Activated naive CD8-positive, alpha-beta T cell treated with anti-CD3 and anti-CD28 coated beads, Interleukin-2, amount 10 ng/mL, durations not matched to agents 7 days and 5 days (primary cell): ENCODE measurements around the gene PTPRD. TPM values are rescaled to one million over a fixed set of nuclear protein-coding genes. Genes with fewer than 3 reads are reported as not detected.

Experiments used
- ATAC-seq: fragments of 150-1000 bp; cut with Tn5 transposase; one replicate; pipeline ENCODE4 v1.10.0; 2021; ENCODE audit warnings: low read depth, moderate library complexity
- POLR2A ChIA-PET: fragments of 350-600 bp; sonication (Branson Sonifier 250); formaldehyde crosslinking; loops from one replicate; lab custom pipeline; 2021; ENCODE audit warnings: antibody characterized with exemption; lab: Charles Lee
- DNase-seq: peaks from one replicate; pipeline ENCODE4 v3.0.0; 2021
- H3K27ac Mint-ChIP-seq: one replicate; pipeline ENCODE4 v1.8.0; 2022; ENCODE audit warnings: mild to moderate bottlenecking, mixed read lengths
- H3K27me3 Mint-ChIP-seq: one replicate; pipeline ENCODE4 v1.8.0; 2022; ENCODE audit warnings: mild to moderate bottlenecking, moderate library complexity, mixed read lengths
- H3K36me3 Mint-ChIP-seq: one replicate; pipeline ENCODE4 v1.8.0; 2021; ENCODE audit warnings: mild to moderate bottlenecking, mixed read lengths
- H3K4me1 Mint-ChIP-seq: one replicate; pipeline ENCODE4 v1.8.0; 2021; ENCODE audit warnings: mixed read lengths
- H3K4me3 Mint-ChIP-seq: one replicate; pipeline ENCODE4 v1.8.0; 2022; ENCODE audit warnings: mild to moderate bottlenecking, moderate library complexity, mixed read lengths
- H3K9me3 Mint-ChIP-seq: one replicate; pipeline ENCODE4 v1.8.0; 2021; ENCODE audit warnings: mixed read lengths
- total RNA-seq, 2 experiments: library from RNA; stranded (reverse); gene quantifications; one replicate each; pipeline ENCODE4 v1.2.3, GENCODE V29; 2021

The PTPRD gene
- total RNA-seq, 2 experiments from 2014 or later: not detected

GRCh38 chr9:8666060-8666459 is 1946.7 kb downstream of the PTPRD start:
- Mint-ChIP-seq H3K4me1 (no peaks in the 10 kb centered on the region), H3K9me3 (no peaks in the 10 kb centered on the region), H3K4me3 (no peak overlapping the region), H3K27ac (no peak overlapping the region), H3K27me3 (peaks cover 3% of the 10 kb centered on the region), H3K36me3 (no peaks in the 10 kb centered on the region)
- DNase-seq (no peak), ATAC-seq (no peak)
- POLR2A ChIA-PET: no interaction called here

- Mint-ChIP-seq H3K4me3 (no peak overlapping the region), H3K27me3 (peaks cover 3% of the 10 kb centered on the region), H3K4me1 (no peaks in the 10 kb centered on the region), H3K27ac (no peak overlapping the region), H3K36me3 (no peaks in the 10 kb centered on the region), H3K9me3 (no peaks in the 10 kb centered on the region)
- no peak for ATAC-seq
- POLR2A ChIA-PET: no interaction called here
- DNase-seq: no peak
Observed at GRCh38 chr9:8660383-8660782, 1952.4 kb downstream of the PTPRD start.

DNA sequence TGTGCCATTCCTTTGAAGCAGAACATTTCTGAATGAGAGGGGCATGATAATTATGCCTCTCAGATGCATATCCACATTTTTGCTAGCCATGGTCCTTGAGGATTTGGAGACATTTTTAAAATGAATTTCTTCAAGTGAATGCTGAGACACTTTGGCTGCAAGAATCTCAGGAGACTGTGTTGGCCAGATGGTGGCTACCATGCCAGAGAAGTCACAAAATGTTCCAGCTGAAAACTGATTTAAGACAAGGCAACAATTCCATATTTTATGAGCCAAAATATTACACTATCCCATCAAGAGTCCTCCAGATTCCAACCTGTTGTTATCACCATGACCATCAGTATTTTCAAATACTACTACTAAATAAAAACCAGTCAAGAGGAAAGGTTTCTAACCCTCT is 1953.7 kb downstream of the PTPRD start:
- no peaks in the 10 kb centered on the region for H3K4me1 Mint-ChIP-seq
- no peak overlapping the region for H3K4me3 Mint-ChIP-seq
- DNase-seq (no peak), ATAC-seq (no peak)
- no peaks in the 10 kb centered on the region for H3K36me3 Mint-ChIP-seq
- no peaks in the 10 kb centered on the region for H3K9me3 Mint-ChIP-seq
- peaks cover 4% of the 10 kb centered on the region for H3K27me3 Mint-ChIP-seq
- POLR2A ChIA-PET: no interaction called here
- H3K27ac Mint-ChIP-seq: no peak overlapping the region

GRCh38 chr9:8655071-8655470 is 1957.7 kb downstream of the PTPRD start:
- DNase-seq: no peak
- Mint-ChIP-seq H3K9me3 (no peaks in the 10 kb centered on the region), H3K27ac (no peak overlapping the region), H3K27me3 (peaks cover 2% of the 10 kb centered on the region), H3K36me3 (no peaks in the 10 kb centered on the region), H3K4me1 (no peaks in the 10 kb centered on the region), H3K4me3 (no peak overlapping the region)
- no peak for ATAC-seq
- POLR2A ChIA-PET: no interaction called here

- no peaks in the 10 kb centered on the region for H3K9me3 Mint-ChIP-seq
Observed at GRCh38 chr9:8653855-8654254, 1958.9 kb downstream of the PTPRD start.

DNA sequence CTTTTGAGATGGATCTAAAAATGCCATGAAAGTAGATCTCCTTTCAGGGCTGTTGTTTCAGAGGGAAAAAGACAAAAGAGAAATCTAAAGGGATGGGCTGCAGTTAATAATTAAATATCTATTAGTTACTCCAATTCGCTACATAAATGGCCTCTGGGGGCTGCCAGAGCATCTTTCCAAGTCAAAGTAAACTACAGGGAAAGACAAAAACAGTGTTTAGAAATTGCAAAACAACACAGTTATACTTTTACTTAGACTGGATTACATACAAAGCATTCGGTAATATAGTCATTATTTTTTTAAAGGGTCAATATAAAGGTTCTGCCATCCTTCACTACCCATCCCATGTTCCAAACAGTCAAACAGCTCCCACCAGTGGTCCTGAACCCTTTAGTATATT is 1959.7 kb downstream of the PTPRD start:
- no peak for DNase-seq
- Mint-ChIP-seq H3K4me3 (no peak overlapping the region), H3K27me3 (peaks cover 2% of the 10 kb centered on the region), H3K27ac (no peak overlapping the region), H3K9me3 (no peaks in the 10 kb centered on the region), H3K36me3 (no peaks in the 10 kb centered on the region), H3K4me1 (no peaks in the 10 kb centered on the region)
- POLR2A ChIA-PET: no interaction called here
- ATAC-seq: no peak

More at GRCh38 chr9:8653855-8654254, 1958.9 kb downstream of the PTPRD start:
- DNase-seq (no peak), ATAC-seq (no peak)
- Mint-ChIP-seq H3K4me1 (no peaks in the 10 kb centered on the region), H3K27ac (no peak overlapping the region), H3K36me3 (no peaks in the 10 kb centered on the region), H3K4me3 (no peak overlapping the region), H3K27me3 (peaks cover 2% of the 10 kb centered on the region)
- POLR2A ChIA-PET: no interaction called here

DNA sequence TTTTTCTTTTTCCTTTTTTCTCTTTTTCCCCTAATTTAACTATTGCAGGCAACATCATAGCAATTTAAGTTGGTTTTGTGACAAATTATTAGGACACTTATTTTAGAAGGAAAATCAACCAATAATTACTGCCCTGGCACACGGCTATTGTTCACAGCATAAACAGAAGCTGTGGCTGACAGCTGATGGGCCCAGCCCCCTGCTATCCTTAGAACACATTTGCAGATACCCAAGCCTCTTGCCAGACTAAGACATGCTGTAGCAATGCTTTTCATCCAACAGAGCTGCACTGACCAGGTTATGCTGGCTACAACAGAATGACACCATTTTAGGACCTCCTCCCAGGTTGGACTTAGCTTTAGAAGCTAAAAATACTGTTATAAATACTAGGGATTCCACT is 1960.5 kb downstream of the PTPRD start:
- Mint-ChIP-seq H3K4me1 (no peaks in the 10 kb centered on the region), H3K9me3 (no peaks in the 10 kb centered on the region), H3K4me3 (no peak overlapping the region), H3K27me3 (peaks cover 2% of the 10 kb centered on the region), H3K36me3 (no peaks in the 10 kb centered on the region), H3K27ac (no peak overlapping the region)
- POLR2A ChIA-PET: no interaction called here
- DNase-seq: no peak
- no peak for ATAC-seq

GRCh38 chr9:8651846-8652215 is 1961.0 kb downstream of the PTPRD start:
- H3K27me3 Mint-ChIP-seq: peaks cover 2% of the 10 kb centered on the region
- no peaks in the 10 kb centered on the region for H3K4me1 Mint-ChIP-seq
- H3K36me3 Mint-ChIP-seq: no peaks in the 10 kb centered on the region
- no peak overlapping the region for H3K27ac Mint-ChIP-seq
- no peak overlapping the region for H3K4me3 Mint-ChIP-seq
- no peak for ATAC-seq
- DNase-seq: no peak
- POLR2A ChIA-PET: no interaction called here
- no peaks in the 10 kb centered on the region for H3K9me3 Mint-ChIP-seq

DNA sequence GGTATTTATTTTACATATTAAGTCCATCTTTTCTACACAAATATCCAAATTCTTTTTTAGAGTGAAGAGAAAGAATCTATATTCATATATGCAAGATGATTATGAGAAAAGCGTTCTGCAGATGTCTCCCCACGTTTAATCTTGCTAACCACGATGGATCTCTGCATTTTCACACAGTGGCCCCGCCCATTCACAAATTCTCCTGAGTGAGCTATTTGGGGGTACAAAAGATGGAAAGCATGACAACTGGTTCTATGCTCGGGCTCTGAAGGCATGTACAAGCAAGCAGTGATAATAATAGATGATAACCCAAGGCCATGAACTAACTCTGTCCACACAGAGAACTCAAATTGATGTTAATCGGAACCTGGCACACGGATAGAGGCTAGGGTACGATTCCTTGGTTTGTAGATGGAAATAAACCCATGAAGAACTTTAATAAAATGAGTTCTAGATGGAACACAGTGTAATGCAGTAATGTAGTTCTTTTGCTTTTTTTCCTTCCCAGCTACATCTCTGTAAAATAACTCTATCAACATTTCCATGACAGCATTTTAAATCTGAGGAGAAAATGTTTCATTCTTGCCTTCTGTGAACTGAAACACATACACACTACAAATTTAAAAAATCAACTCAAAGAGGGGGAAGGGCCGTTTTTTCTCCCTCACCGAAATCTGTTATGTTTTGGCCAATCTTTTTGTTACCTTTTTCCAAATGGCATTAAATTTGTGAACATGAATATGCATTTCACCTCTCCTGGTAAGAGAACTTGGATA is 1961.5 kb downstream of the PTPRD start:
- Mint-ChIP-seq H3K4me1 (no peaks in the 10 kb centered on the region), H3K36me3 (no peaks in the 10 kb centered on the region), H3K27ac (no peak overlapping the region), H3K9me3 (no peaks in the 10 kb centered on the region), H3K27me3 (peaks cover 2% of the 10 kb centered on the region), H3K4me3 (no peak overlapping the region)
- POLR2A ChIA-PET: no interaction called here
- DNase-seq (no peak), ATAC-seq (no peak)

DNA sequence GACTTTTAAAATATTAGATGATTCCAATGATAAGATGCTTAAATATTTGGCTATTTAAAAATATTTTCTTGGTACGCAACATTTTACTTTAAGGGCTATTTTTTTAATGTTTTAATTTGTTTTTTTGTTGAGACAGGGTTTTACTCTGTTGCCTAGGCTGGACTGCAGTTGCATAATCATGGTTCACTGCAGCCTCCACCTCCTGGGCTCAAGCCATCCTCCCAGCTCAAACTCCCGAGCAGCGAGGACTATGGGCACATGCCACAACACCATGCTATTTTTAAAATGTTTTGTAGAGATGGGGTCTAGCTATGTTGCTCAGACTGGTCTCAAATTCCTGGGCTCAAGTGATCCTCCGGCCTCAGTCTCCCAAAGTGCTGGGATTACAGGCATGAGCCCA is 1963.0 kb downstream of the PTPRD start:
- no peaks in the 10 kb centered on the region for H3K36me3 Mint-ChIP-seq
- ATAC-seq: no peak
- H3K9me3 Mint-ChIP-seq: no peaks in the 10 kb centered on the region
- no peak overlapping the region for H3K27ac Mint-ChIP-seq
- H3K4me3 Mint-ChIP-seq: no peak overlapping the region
- POLR2A ChIA-PET: no interaction called here
- DNase-seq: no peak
- H3K4me1 Mint-ChIP-seq: no peaks in the 10 kb centered on the region
- peaks cover under 1% of the 10 kb centered on the region for H3K27me3 Mint-ChIP-seq

- ATAC-seq: no peak
- no peak overlapping the region for H3K27ac Mint-ChIP-seq
- no peaks in the 10 kb centered on the region for H3K4me1 Mint-ChIP-seq
- POLR2A ChIA-PET: no interaction called here
- H3K9me3 Mint-ChIP-seq: no peaks in the 10 kb centered on the region
- no peaks in the 10 kb centered on the region for H3K27me3 Mint-ChIP-seq
- no peak for DNase-seq
- H3K4me3 Mint-ChIP-seq: no peak overlapping the region
- no peaks in the 10 kb centered on the region for H3K36me3 Mint-ChIP-seq
Observed at GRCh38 chr9:8649160-8649559, 1963.6 kb downstream of the PTPRD start.

- H3K27ac Mint-ChIP-seq: no peak overlapping the region
- H3K9me3 Mint-ChIP-seq: no peaks in the 10 kb centered on the region
- DNase-seq (no peak), ATAC-seq (no peak)
- POLR2A ChIA-PET: no interaction called here
- no peaks in the 10 kb centered on the region for H3K27me3 Mint-ChIP-seq
- H3K4me1 Mint-ChIP-seq: no peaks in the 10 kb centered on the region
- H3K36me3 Mint-ChIP-seq: no peaks in the 10 kb centered on the region
- no peak overlapping the region for H3K4me3 Mint-ChIP-seq
Observed at GRCh38 chr9:8648271-8648845, 1964.4 kb downstream of the PTPRD start.

GRCh38 chr9:8647824-8648223 is 1965.0 kb downstream of the PTPRD start:
- DNase-seq: no peak
- H3K9me3 Mint-ChIP-seq: no peaks in the 10 kb centered on the region
- POLR2A ChIA-PET: no interaction called here
- H3K4me1 Mint-ChIP-seq: no peaks in the 10 kb centered on the region
- H3K27ac Mint-ChIP-seq: no peak overlapping the region
- ATAC-seq: no peak
- H3K36me3 Mint-ChIP-seq: no peaks in the 10 kb centered on the region
- no peaks in the 10 kb centered on the region for H3K27me3 Mint-ChIP-seq
- no peak overlapping the region for H3K4me3 Mint-ChIP-seq

- POLR2A ChIA-PET: no interaction called here
- no peak for DNase-seq
- Mint-ChIP-seq H3K27me3 (no peaks in the 10 kb centered on the region), H3K4me1 (no peaks in the 10 kb centered on the region), H3K4me3 (no peak overlapping the region), H3K36me3 (no peaks in the 10 kb centered on the region), H3K27ac (no peak overlapping the region), H3K9me3 (no peaks in the 10 kb centered on the region)
- no peak for ATAC-seq
Observed at GRCh38 chr9:8644571-8644970, 1968.2 kb downstream of the PTPRD start.
